Right lobe of liver (tissue), 6 donors: ENCODE data around the gene LRRC56. TPM values are rescaled to one million over a fixed set of nuclear protein-coding genes. Genes with fewer than 3 reads are reported as not detected.

Source experiments
- ATAC-seq, 4 donors: fragments of 200-7000 bp; cut with Tn5 transposase; one replicate each; pipeline ENCODE4 v1.9.1; 2020; ENCODE audit warnings: mild to moderate bottlenecking in 4 of 4, moderate library complexity in 4 of 4
- DNase-seq, 3 donors: peaks; one replicate each; pipeline ENCODE4 v3.0.0-alpha.2; 2020
- H3K27ac ChIP-seq, 3 donors: fragments of 200-600 bp; one replicate each; pipeline ENCODE4 v1.8.0; 2022
- H3K27me3 ChIP-seq, 2 donors: fragments of 200-600 bp; one replicate each; pipeline ENCODE4 v1.8.0; 2022
- H3K36me3 ChIP-seq, 4 donors: fragments of 200-600 bp; sonication (generic) in 1 of 4; one replicate each; pipeline versions ENCODE4 v1.5.1 to v1.8.0; 2017 to 2022; ENCODE audit warnings: control low read depth in 1 of 4
- H3K4me1 ChIP-seq, 4 donors: fragments of 200-600 bp; sonication (generic) in 1 of 4; one replicate each; pipeline versions ENCODE4 v1.5.1 to v1.8.0; 2017 to 2022; ENCODE audit warnings: control low read depth in 1 of 4
- H3K4me3 ChIP-seq, 3 donors: fragments of 200-600 bp; one replicate each; pipeline ENCODE4 v1.8.0; 2022
- H3K9me3 ChIP-seq, 4 donors: fragments of 200-600 bp; sonication (generic) in 1 of 4; one replicate each; pipeline versions ENCODE4 v1.5.1 to v1.8.0; 2017 to 2022; ENCODE audit warnings: control low read depth in 1 of 4
- POLR2A ChIP-seq: fragments of 450-650 bp; IDR thresholded peaks from one replicate; pipeline ENCODE4 v1.6.1; 2017; ENCODE audit warnings: antibody characterized with exemption, mild to moderate bottlenecking
- WGBS: methylation state at CpG from one replicate; pipeline ENCODE4 v1.1.6; 2018; ENCODE audit warnings: low coverage, low lambda C conversion rate; ENCODE audit not compliant: insufficient coverage; ENCODE audit errors: missing lambda C conversion rate; 5-methylcytosine and 5-hydroxymethylcytosine counted together
- intact Hi-C, 2 donors: fragments of 100-400 bp; cut with DNase I; formaldehyde crosslinking; loops; one replicate each; pipeline versions ENCODE4 v1.11.2 to v1.14.1; 2022
- total RNA-seq, 6 experiments: library from RNA; depleted of rRNA in 2 of 6; stranded (reverse); fragments of >200 nt in 2 of 6; fragmentation: NEBNext Ultra II Directional in 3 of 6; extraction: Animal tissue kit (Norgen Biotek cat#: 25700) in 3 of 6; gene quantifications; one replicate each; pipeline versions ENCODE4 v1.1.0 to v1.2.4, GENCODE V29; 2016 to 2023
- TF ChIP-seq, protein P1 (sequence below), 4 donors: fragments of 200-600 bp in 3 of 4; fragments of 450-650 bp in 1 of 4; IDR thresholded peaks; one replicate each; pipeline versions ENCODE4 v1.5.1 to v1.8.0; 2016 to 2022; ENCODE audit warnings: antibody characterized with exemption in 4 of 4, mild to moderate bottlenecking in 2 of 4
- donor health status: DM: no; HTN: yes; CAD: no.
- donor health status: DM: no; HTN: no; CAD: no.
- donor health status: DM: no; HTN: no; CAD: no.
- donor health status: DM: no; HTN: yes; CAD: no.
- donor health status: DM: no; HTN: yes; CAD: no.

The LRRC56 gene
- total RNA-seq, 6 experiments from 2014 or later: 0.12 to 1.1 (median 0.71) TPM; not detected in 1

DNA sequence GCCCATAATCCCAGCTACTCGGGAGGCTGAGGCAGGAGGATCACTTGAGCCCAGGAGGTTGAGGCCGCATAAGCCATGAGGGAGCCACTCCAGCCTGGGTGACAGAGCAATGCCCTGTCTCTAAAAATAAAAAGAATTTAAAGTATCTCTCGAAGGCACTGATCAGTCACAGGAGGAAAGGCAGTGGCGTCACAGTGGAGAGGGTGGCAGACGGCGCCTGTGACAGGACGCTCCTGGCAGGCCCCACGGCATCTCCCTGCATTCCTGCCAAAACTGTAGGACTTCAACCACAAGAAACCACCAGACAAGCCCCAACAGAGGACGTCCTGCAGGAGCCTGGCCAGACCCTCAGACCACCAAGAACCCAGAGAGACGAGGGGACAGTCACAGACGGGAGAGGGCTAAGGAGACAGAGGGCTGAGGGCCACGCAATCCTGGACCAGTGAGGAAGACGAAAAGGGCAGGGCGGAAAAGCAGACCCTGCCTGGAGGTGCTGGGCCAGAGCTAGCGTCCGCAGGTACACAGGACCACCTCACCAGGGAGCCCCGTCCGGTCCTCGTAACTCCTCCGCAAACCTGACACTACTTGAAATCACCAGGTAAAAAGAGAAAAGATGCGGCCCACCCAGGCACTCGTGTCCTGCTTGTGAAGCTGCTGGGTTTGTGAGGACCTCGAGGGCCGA lies 36.2 kb upstream of the LRRC56 start:
- intact Hi-C loops: no loop called here
- 83% methylated on average over 7 of the region's 24 CpGs for WGBS
- ATAC-seq (no peak), DNase-seq (no peak)
- H3K4me1 ChIP-seq: peaks cover 0 to 21% (median 5%) of the 10 kb centered on the region in 4 donors
- H3K27ac ChIP-seq: no peak overlapping the region
- no peak for TF ChIP-seq POLR2A
- TF ChIP-seq, protein P1, sequence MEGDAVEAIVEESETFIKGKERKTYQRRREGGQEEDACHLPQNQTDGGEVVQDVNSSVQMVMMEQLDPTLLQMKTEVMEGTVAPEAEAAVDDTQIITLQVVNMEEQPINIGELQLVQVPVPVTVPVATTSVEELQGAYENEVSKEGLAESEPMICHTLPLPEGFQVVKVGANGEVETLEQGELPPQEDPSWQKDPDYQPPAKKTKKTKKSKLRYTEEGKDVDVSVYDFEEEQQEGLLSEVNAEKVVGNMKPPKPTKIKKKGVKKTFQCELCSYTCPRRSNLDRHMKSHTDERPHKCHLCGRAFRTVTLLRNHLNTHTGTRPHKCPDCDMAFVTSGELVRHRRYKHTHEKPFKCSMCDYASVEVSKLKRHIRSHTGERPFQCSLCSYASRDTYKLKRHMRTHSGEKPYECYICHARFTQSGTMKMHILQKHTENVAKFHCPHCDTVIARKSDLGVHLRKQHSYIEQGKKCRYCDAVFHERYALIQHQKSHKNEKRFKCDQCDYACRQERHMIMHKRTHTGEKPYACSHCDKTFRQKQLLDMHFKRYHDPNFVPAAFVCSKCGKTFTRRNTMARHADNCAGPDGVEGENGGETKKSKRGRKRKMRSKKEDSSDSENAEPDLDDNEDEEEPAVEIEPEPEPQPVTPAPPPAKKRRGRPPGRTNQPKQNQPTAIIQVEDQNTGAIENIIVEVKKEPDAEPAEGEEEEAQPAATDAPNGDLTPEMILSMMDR (IDR thresholded peaks at IDR 0.05): no peak
- H3K4me3 ChIP-seq: no peak overlapping the region
- H3K36me3 ChIP-seq: peaks cover 7 to 41% (median 33%) of the 10 kb centered on the region in 4 donors
- no peaks in the 10 kb centered on the region for H3K9me3 ChIP-seq
- H3K27me3 ChIP-seq: no peaks in the 10 kb centered on the region

DNA sequence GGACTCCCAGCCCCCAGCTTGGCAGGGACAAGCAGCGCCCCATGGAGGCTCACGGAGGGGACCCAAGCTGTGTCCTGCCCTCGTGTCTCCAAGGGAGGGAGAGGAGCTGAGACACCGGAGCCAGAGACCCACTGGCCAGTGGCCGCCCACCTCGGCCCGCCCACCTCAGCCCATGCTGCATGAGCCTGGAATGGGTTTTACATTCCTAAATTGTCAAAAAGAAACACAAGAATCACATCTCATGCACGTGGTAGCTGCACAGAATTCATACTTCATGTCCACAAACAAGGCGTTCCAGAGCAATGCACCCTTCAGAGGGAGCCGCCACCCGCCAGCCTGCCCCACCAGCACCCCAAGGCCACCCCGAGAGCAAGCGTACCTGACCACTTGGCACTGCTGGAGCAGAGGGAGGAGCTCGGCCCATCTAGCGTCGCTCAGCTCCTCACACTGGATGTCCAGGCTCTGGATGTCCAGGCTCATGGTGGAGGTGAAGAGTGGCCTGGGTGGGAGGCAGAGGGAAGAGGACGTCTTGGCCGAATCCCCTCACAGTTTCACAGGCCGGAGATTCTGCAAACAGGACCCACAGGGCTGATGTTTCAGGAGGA lies 35.5 kb upstream of the LRRC56 start:
- Histone ChIP-seq H3K36me3 (peaks cover 7 to 40% (median 33%) of the 10 kb centered on the region in 4 donors), H3K9me3 (no peaks in the 10 kb centered on the region), H3K4me3 (no peak overlapping the region), H3K4me1 (peaks cover 0 to 21% (median 5%) of the 10 kb centered on the region in 4 donors), H3K27ac (no peak overlapping the region), H3K27me3 (no peaks in the 10 kb centered on the region)
- WGBS: 100% methylated on average over 3 of the region's 19 CpGs
- TF ChIP-seq POLR2A: no peak
- intact Hi-C loops: no loop called here
- DNase-seq: no peak
- no peak for ATAC-seq

DNA sequence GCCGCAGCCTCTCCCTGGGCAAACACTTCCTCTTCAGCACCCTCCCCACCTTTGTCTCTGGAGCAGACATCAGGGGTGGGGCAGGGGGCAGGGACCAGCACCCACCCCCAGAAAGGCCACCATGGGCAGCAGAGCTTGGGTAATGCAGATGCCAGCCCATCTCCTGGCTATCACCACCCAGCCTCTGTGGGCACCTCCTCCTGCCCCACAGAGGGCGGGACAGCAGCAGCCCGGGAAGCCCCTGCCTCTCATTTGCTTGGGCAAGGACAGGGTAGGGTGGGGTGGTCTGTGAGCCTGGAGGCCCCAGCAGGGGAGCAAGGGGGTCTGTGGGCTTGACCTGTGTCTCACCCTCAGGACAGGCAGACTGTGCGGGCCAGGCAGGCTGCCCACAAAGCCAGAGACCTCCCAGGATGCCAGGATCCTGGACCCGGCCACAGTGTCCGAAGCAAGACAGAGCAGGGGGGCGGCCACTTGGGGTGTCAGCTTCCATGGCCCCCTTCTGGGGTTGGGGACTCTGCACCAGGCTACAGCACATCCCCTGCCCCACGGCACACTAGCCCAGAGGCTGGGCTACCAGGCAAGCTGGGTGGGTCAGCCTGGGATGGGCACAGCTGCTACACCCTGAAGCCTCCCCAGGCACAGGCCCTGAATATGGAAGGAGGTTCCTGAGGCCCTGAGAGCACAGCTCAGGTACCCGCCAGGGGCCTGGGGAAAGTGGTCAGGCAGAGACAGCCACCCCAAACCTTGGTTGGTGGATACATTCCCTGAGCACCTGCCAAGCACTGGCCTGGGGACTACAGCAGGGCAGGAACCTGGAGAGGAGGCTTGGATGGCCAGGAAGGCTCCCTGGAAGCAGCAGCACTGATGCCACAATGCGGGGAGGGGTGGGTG lies 34.8 kb upstream of the LRRC56 start:
- WGBS: no CpG with 5 or more reads among the region's 10 CpGs
- H3K36me3 ChIP-seq: peaks cover 7 to 40% (median 33%) of the 10 kb centered on the region in 4 donors
- TF ChIP-seq, protein P1 (IDR thresholded peaks at IDR 0.05): no peak
- no peak for TF ChIP-seq POLR2A
- DNase-seq (no peak), ATAC-seq (no peak)
- H3K27ac ChIP-seq: no peak overlapping the region
- intact Hi-C loops: no loop called here
- H3K9me3 ChIP-seq: no peaks in the 10 kb centered on the region
- no peaks in the 10 kb centered on the region for H3K27me3 ChIP-seq
- peaks cover 0 to 21% (median 5%) of the 10 kb centered on the region in 4 donors for H3K4me1 ChIP-seq
- no peak overlapping the region for H3K4me3 ChIP-seq

DNA sequence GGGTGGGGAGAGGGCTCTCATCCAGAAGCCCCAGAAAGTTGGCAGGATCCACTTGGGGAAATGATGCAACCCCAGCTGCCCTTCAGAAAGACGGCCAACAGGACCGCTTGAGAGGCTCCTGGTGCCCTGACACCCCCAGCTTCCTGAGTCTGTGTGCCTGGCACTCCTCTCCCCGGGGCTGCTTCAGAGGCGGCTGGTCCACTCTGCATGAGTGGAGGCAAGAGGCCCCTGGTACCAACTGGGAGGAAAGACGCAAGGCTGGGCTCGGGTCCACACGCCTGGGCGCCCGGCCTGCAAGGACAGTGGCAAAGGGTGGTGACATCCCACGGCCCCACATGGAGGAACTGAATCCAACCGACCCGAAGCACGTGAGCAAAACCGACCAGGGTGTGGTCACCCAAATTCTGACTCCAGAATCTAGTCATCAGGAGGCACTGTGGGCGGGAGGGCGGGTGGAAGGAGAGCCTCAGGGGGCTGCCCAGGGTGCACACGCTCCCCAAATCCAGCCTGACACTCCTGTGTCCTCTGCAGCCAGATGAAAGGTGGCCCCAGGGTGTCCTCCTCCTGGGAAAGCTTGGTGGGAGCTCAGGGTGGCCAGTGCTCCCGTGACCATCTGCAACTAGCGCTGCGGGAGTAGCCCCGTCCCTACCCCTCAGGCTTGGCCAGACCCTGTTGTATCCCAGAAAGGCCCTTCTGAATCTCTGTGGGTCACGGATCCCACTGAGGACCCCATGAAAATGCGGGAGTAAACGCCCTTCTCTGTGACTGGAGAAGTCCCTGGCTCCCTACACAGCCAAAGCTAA lies 33.9 kb upstream of the LRRC56 start:
- Histone ChIP-seq H3K27me3 (no peaks in the 10 kb centered on the region), H3K27ac (peak overlapping the region in 2 of 3 donors; percentile 50 to 54), H3K4me1 (peaks cover 0 to 21% (median 8%) of the 10 kb centered on the region in 4 donors), H3K9me3 (no peaks in the 10 kb centered on the region), H3K4me3 (peak overlapping the region; percentile 16 to 45 (median 35)), H3K36me3 (peaks cover 7 to 32% (median 26%) of the 10 kb centered on the region in 4 donors)
- intact Hi-C loops: no loop called here
- peak in 2 of 3 donors; percentile 62 to 68 for DNase-seq
- 55% methylated on average over 14 of the region's 24 CpGs for WGBS
- TF ChIP-seq POLR2A: no peak
- TF ChIP-seq, protein P1 (IDR thresholded peaks at IDR 0.05): no peak
- no peak for ATAC-seq
